HL-60 (cell line): ENCODE data around the gene LRRN2.

Experiments
- CTCF ChIP-seq: IDR thresholded peaks from one replicate; pipeline ENCODE4 v1.5.1; 2011; ENCODE audit warnings: low read length, control low read depth, inconsistent platforms; ENCODE audit not compliant: insufficient read depth
- POLR2AphosphoS5 ChIP-seq: IDR thresholded peaks from 2 replicates; pipeline ENCODE4 v1.6.1; 2012; ENCODE audit warnings: low read depth

GRCh38 chr1:204651843-204652421, 33.6 kb downstream of the LRRN2 start:
- TF ChIP-seq POLR2AphosphoS5 = no peak
- TF ChIP-seq CTCF = no peak
